Heart left ventricle (tissue), 16 donors: ENCODE data around the gene KCNJ1. TPM values are rescaled to one million over a fixed set of nuclear protein-coding genes. Genes with fewer than 3 reads are reported as not detected.

Experiments used
- ATAC-seq, 4 donors: fragments of 200-7000 bp; cut with Tn5 transposase; one replicate each; pipeline ENCODE4 v1.9.1; 2020 to 2022; ENCODE audit warnings: moderate library complexity in 4 of 4, mild to moderate bottlenecking in 3 of 4, moderate number of reproducible peaks in 1 of 4
- DNase-seq, 5 donors: peaks; one replicate each; pipeline ENCODE4 v3.0.0-alpha.2; 2020
- H3K27ac ChIP-seq, 12 donors: fragments of 200-600 bp; sonication (generic) in 4 of 12; one replicate each; pipeline versions ENCODE4 v1.5.0 to v1.8.0; 2016 to 2022; ENCODE audit warnings: mild to moderate bottlenecking in 2 of 12
- H3K27me3 ChIP-seq, 9 donors: fragments of 200-600 bp; sonication (generic) in 2 of 9; one replicate each; pipeline versions ENCODE4 v1.5.1 to v1.8.0; 2016 to 2022; ENCODE audit warnings: mild to moderate bottlenecking in 3 of 9
- H3K36me3 ChIP-seq, 9 donors: fragments of 200-600 bp; sonication (generic) in 2 of 9; one replicate each; pipeline versions ENCODE4 v1.5.0 to v1.8.0; 2018 to 2022; ENCODE audit warnings: mild to moderate bottlenecking in 2 of 9
- H3K4me1 ChIP-seq, 12 donors: fragments of 200-600 bp; sonication (generic) in 4 of 12; one replicate each; pipeline versions ENCODE4 v1.5.0 to v1.8.0; 2016 to 2022; ENCODE audit warnings: mild to moderate bottlenecking in 3 of 12
- H3K4me3 ChIP-seq, 12 donors: fragments of 200-600 bp; sonication (generic) in 4 of 12; one replicate each; pipeline versions ENCODE4 v1.5.0 to v1.8.0; 2017 to 2022; ENCODE audit warnings: mild to moderate bottlenecking in 9 of 12, moderate library complexity in 4 of 12
- H3K9me3 ChIP-seq, 12 donors: fragments of 200-600 bp; sonication (generic) in 4 of 12; one replicate each; pipeline versions ENCODE4 v1.5.0 to v1.8.0; 2016 to 2022; ENCODE audit warnings: mild to moderate bottlenecking in 1 of 12
- CTCF ChIP-seq, 12 donors: fragments of 200-600 bp; sonication (generic) in 4 of 12; IDR thresholded peaks; one replicate each; pipeline versions ENCODE4 v1.5.0 to v1.8.0; 2018 to 2022; ENCODE audit warnings: antibody characterized with exemption in 12 of 12, mild to moderate bottlenecking in 5 of 12
- POLR2A ChIP-seq, 2 donors: fragments of 450-650 bp; IDR thresholded peaks; one replicate each; pipeline ENCODE4 v1.6.1; 2017; ENCODE audit warnings: antibody characterized with exemption in 2 of 2, mild to moderate bottlenecking in 2 of 2, moderate library complexity in 2 of 2
- WGBS, 4 donors: extraction: QIAGEN DNeasy Blood & Tissue Kit in 2 of 4; methylation state at CpG; one replicate each; pipeline versions ENCODE4 v1.1.5 to v1.1.7; 2013 to 2018; 5-methylcytosine and 5-hydroxymethylcytosine counted together
- intact Hi-C, 10 donors: fragments of 100-400 bp; cut with DNase I; formaldehyde crosslinking; loops; one replicate each; pipeline versions ENCODE4 v1.11.1 to v1.14.2; 2022
- polyA plus RNA-seq, 2 donors: library from polyadenylated mRNA; stranded (reverse); fragments of 200-250 nt; gene quantifications; one replicate each; pipeline ENCODE4 v1.2.3, GENCODE V29; 2013
- total RNA-seq, 9 donors: library from RNA; depleted of rRNA in 2 of 9; stranded (reverse); fragments of >200 nt in 2 of 9; fragmentation: NEBNext Ultra II Directional in 3 of 9; extraction: Animal tissue kit (Norgen Biotek cat#: 25700) in 3 of 9; gene quantifications; one replicate each; pipeline versions ENCODE4 v1.1.0 to v1.2.4, GENCODE V29; 2016 to 2023
- donor health status: ischemic (EF 13 %, LVEDD 7.1; RV severe dilation, severe dysfunction).
- donor health status: healthy with polysubstance abuse.
- donor health status: DM: no; HTN: yes; CAD: no.
- donor health status: DM: no; HTN: no; CAD: no.
- donor health status: ischemic (EF 25% LVEDD 6.9; RV normal size, moderate dysfunction).
- donor health status: ischemic (EF 25% LVEDD 5.7; RV mildly dilated, moderate dysfunction).
- donor health status: healthy.
- donor health status: DM: yes; HTN: yes; CAD: no.
- donor health status: ischemic (EF 35%, LVEDD 5.7; RV mildly dilated, moderate dysfunction).
- donor health status: nonischemic (EF 11% LVEDD 7.7; RV severe dilation, severe dysfunction).
- donor health status: DM: yes; HTN: yes; CAD: no.
- donor health status: PGD.
- donor health status: ischemic (EF 29% LVEDD 5.4; RV normal size, mild dysfunction).
- donor health status: nonischemic (EF 23%, LVEDD 6.1; RV moderate dilation, normal function).

Gene KCNJ1
- total and polyA plus RNA-seq, 11 donors = 0.08 to 0.50 (median 0.23) TPM; not detected in 6

- H3K4me3 ChIP-seq = peak overlapping the region in 7 of 12 donors; percentile 3 to 37 (median 28)
- no peaks in the 10 kb centered on the region for H3K9me3 ChIP-seq
- no peaks in the 10 kb centered on the region for H3K36me3 ChIP-seq
- ATAC-seq (peak; percentile 32 to 79 (median 74)), DNase-seq (peak; percentile 68 to 89 (median 79))
- intact Hi-C loops = loop anchor here (2.0 to 10.0 kb wide), 18 partner anchors 54 to 674 kb away; partner anchors contain the start of gene FLI1 (in 1 of the 10)
- H3K27me3 ChIP-seq = no peaks in the 10 kb centered on the region
- peak overlapping the region in 3 of 12 donors; percentile 2 to 42 (median 28) for H3K27ac ChIP-seq
- TF ChIP-seq POLR2A (IDR thresholded peaks at IDR 0.05) (no peak), CTCF (IDR thresholded peaks at IDR 0.05) (peak; percentile 84 to 95 (median 92))
- H3K4me1 ChIP-seq = peaks cover 0 to 41% (median 18%) of the 10 kb centered on the region in 12 donors
- 31 to 36% (median 32%) methylated on average over 14 of the region's 14 CpGs for WGBS, 4 donors
Measured at GRCh38 chr11:128831174-128832120, 35.6 kb downstream of the KCNJ1 start.

- Histone ChIP-seq H3K27ac (peak overlapping the region in 3 of 12 donors; percentile 2 to 42 (median 28)), H3K4me3 (peak overlapping the region in 7 of 12 donors; percentile 3 to 37 (median 28)), H3K9me3 (no peaks in the 10 kb centered on the region), H3K4me1 (peaks cover 0 to 33% (median 10%) of the 10 kb centered on the region in 12 donors), H3K36me3 (no peaks in the 10 kb centered on the region), H3K27me3 (no peaks in the 10 kb centered on the region)
- no peak for TF ChIP-seq CTCF (IDR thresholded peaks at IDR 0.05)
- TF ChIP-seq POLR2A (IDR thresholded peaks at IDR 0.05) = no peak
- ATAC-seq = peak in 1 of 4 donors; percentile 4
- WGBS, 4 donors = 81 to 89% (median 83%) methylated on average over 11 of the region's 11 CpGs
- DNase-seq = no peak
- intact Hi-C loops = loop anchor here (2.0 to 10.0 kb wide), 17 partner anchors 53 to 673 kb away; partner anchors contain the start of gene FLI1 (in 1 of the 10)
Measured at GRCh38 chr11:128830290-128831173, 36.6 kb downstream of the KCNJ1 start.

- no peak for TF ChIP-seq CTCF (IDR thresholded peaks at IDR 0.05)
- no peak for TF ChIP-seq POLR2A (IDR thresholded peaks at IDR 0.05)
- Histone ChIP-seq H3K4me3 (no peak overlapping the region), H3K9me3 (no peaks in the 10 kb centered on the region), H3K4me1 (peaks cover 0 to 26% (median 6%) of the 10 kb centered on the region in 12 donors), H3K36me3 (no peaks in the 10 kb centered on the region), H3K27ac (no peak overlapping the region), H3K27me3 (no peaks in the 10 kb centered on the region)
- DNase-seq = no peak
- no peak for ATAC-seq
- WGBS, 4 donors = 76 to 89% (median 86%) methylated on average over 4 of the region's 4 CpGs
- intact Hi-C loops = loop anchor here in 4 of 10 donors (2.0 to 5.0 kb wide), 4 partner anchors 41 to 656 kb away; no protein-coding TSS in a partner anchor
Measured at GRCh38 chr11:128828350-128828749, 38.7 kb downstream of the KCNJ1 start.
